H9 (cell line): Measurements from ENCODE around the gene CMTM8. TPM values are rescaled to one million over a fixed set of nuclear protein-coding genes. Genes with fewer than 3 reads are reported as not detected.

ENCODE experiments used
- DNase-seq: peaks from one replicate; pipeline ENCODE4 v3.0.0-alpha.2; 2017
- H2AFZ ChIP-seq: one replicate; pipeline ENCODE4 v1.6.1; 2013; ENCODE audit warnings: mild to moderate bottlenecking, low read length, control low read depth, moderate library complexity
- H2AK5ac ChIP-seq: 2 replicates; pipeline ENCODE4 v1.6.1; 2013; ENCODE audit warnings: low read length, control low read depth, mixed read lengths; ENCODE audit not compliant: insufficient read length
- H2BK120ac ChIP-seq: one replicate; pipeline ENCODE4 v1.6.1; 2013; ENCODE audit warnings: low read depth, mild to moderate bottlenecking, low read length, control low read depth, inconsistent platforms; ENCODE audit not compliant: poor library complexity, severe bottlenecking
- H2BK12ac ChIP-seq: 2 replicates; pipeline ENCODE4 v1.6.1; 2013; ENCODE audit warnings: low read length, control low read depth, mixed read lengths, low read depth; ENCODE audit not compliant: insufficient read length
- H2BK15ac ChIP-seq: 2 replicates; pipeline ENCODE4 v1.6.1; 2013; ENCODE audit warnings: low read depth, low read length, control low read depth
- H2BK20ac ChIP-seq: one replicate; pipeline ENCODE4 v1.6.1; 2013; ENCODE audit warnings: low read depth, mild to moderate bottlenecking, low read length, control low read depth, inconsistent platforms; ENCODE audit not compliant: poor library complexity, severe bottlenecking
- H2BK5ac ChIP-seq: 2 replicates; pipeline ENCODE4 v1.6.1; 2013; ENCODE audit warnings: low read length, control low read depth, mixed read lengths; ENCODE audit not compliant: insufficient read length
- H3K14ac ChIP-seq: 2 replicates; pipeline ENCODE4 v1.6.1; 2013; ENCODE audit warnings: low read length, control low read depth; ENCODE audit not compliant: insufficient read depth
- H3K18ac ChIP-seq: 2 replicates; pipeline ENCODE4 v1.6.1; 2013; ENCODE audit warnings: low read depth, mild to moderate bottlenecking, mixed read lengths, low read length, control low read depth; ENCODE audit not compliant: insufficient read length
- H3K23ac ChIP-seq: 2 replicates; pipeline ENCODE4 v1.6.1; 2013; ENCODE audit warnings: low read length, control low read depth, mixed read lengths, low read depth; ENCODE audit not compliant: insufficient read length
- H3K23me2 ChIP-seq: 2 replicates; pipeline ENCODE4 v1.6.1; 2013; ENCODE audit warnings: low read depth, mild to moderate bottlenecking, mixed read lengths, low read length, control low read depth; ENCODE audit not compliant: insufficient read length, poor library complexity, severe bottlenecking
- H3K27ac ChIP-seq: 2 replicates; pipeline ENCODE4 v1.5.1; 2013; ENCODE audit warnings: low read length, control low read depth, mixed read lengths, low read depth; ENCODE audit not compliant: insufficient read length
- H3K27me3 ChIP-seq: 2 replicates; pipeline ENCODE4 v1.6.1; 2013; ENCODE audit warnings: low read length, control low read depth, inconsistent platforms; ENCODE audit not compliant: insufficient read depth
- H3K4ac ChIP-seq: 2 replicates; pipeline ENCODE4 v1.6.1; 2013; ENCODE audit warnings: low read depth, mild to moderate bottlenecking, control low read depth, inconsistent platforms, low read length, moderate library complexity
- H3K4me1 ChIP-seq: 2 replicates; pipeline ENCODE4 v1.6.1; 2013; ENCODE audit warnings: low read length, control low read depth, inconsistent platforms; ENCODE audit not compliant: insufficient read depth
- H3K4me2 ChIP-seq: 2 replicates; pipeline ENCODE4 v1.6.1; 2013; ENCODE audit warnings: low read length, control low read depth, mixed read lengths; ENCODE audit not compliant: insufficient read length, insufficient read depth
- H3K56ac ChIP-seq: 2 replicates; pipeline ENCODE4 v1.6.1; 2013; ENCODE audit warnings: low read depth, mild to moderate bottlenecking, mixed read lengths, low read length, control low read depth; ENCODE audit not compliant: insufficient read length
- H3K79me1 ChIP-seq: 2 replicates; pipeline ENCODE4 v1.6.1; 2013; ENCODE audit warnings: low read depth, mild to moderate bottlenecking, moderate library complexity, low read length, control low read depth, inconsistent platforms; ENCODE audit not compliant: insufficient read depth, poor library complexity, severe bottlenecking
- H3K79me2 ChIP-seq: 2 replicates; pipeline ENCODE4 v1.6.1; 2013; ENCODE audit warnings: low read length, control low read depth, inconsistent platforms; ENCODE audit not compliant: insufficient read depth
- H3K9ac ChIP-seq: 2 replicates; pipeline ENCODE4 v1.6.1; 2013; ENCODE audit warnings: low read length, control low read depth, mixed read lengths; ENCODE audit not compliant: insufficient read length; ENCODE audit errors: extremely low read depth
- H3K9me3 ChIP-seq: one replicate; pipeline ENCODE4 v1.6.1; 2013; ENCODE audit warnings: low read depth, low read length, inconsistent platforms; ENCODE audit not compliant: control insufficient read depth
- H3T11ph ChIP-seq: one replicate; pipeline ENCODE4 v1.6.1; 2013; ENCODE audit warnings: mild to moderate bottlenecking, low read length, control low read depth, inconsistent platforms
- H4K20me1 ChIP-seq: one replicate; pipeline ENCODE4 v1.6.1; 2013; ENCODE audit not compliant: control insufficient read depth, insufficient read length, insufficient read depth
- H4K5ac ChIP-seq: 2 replicates; pipeline ENCODE4 v1.6.1; 2013; ENCODE audit warnings: low read depth, mild to moderate bottlenecking, mixed read lengths, low read length, control low read depth; ENCODE audit not compliant: insufficient read length
- H4K8ac ChIP-seq: replicated peaks from 2 replicates; pipeline ENCODE4 v1.6.1; 2013; ENCODE audit warnings: low read length, control low read depth, mixed read lengths, low read depth; ENCODE audit not compliant: insufficient read length
- H4K91ac ChIP-seq: 2 replicates; pipeline ENCODE4 v1.6.1; 2013; ENCODE audit warnings: low read depth, mild to moderate bottlenecking, moderate library complexity, mixed read lengths, low read length, control low read depth; ENCODE audit not compliant: insufficient read length
- H3K27ac Mint-ChIP-seq, 3 experiments: 2 replicates in 2 of 3; 3 replicates in 1 of 3; pipeline ENCODE4 v1.8.0; 2020 to 2021; ENCODE audit warnings: mixed read lengths in 3 of 3, mild to moderate bottlenecking in 1 of 3, moderate library complexity in 1 of 3
- H3K27me3 Mint-ChIP-seq: 2 replicates; pipeline ENCODE4 v1.8.0; 2021; ENCODE audit warnings: low read depth, mild to moderate bottlenecking, moderate library complexity, mixed read lengths
- H3K36me3 Mint-ChIP-seq, 3 experiments: 2 replicates in 2 of 3; 3 replicates in 1 of 3; pipeline ENCODE4 v1.8.0; 2020 to 2021; ENCODE audit warnings: low read depth in 3 of 3, mixed read lengths in 3 of 3; ENCODE audit not compliant: insufficient read depth in 1 of 3
- H3K4me1 Mint-ChIP-seq, 2 experiments: 2 replicates each; pipeline ENCODE4 v1.8.0; 2020; ENCODE audit warnings: mixed read lengths in 2 of 2
- H3K4me3 Mint-ChIP-seq, 2 experiments: 2 replicates in 1 of 2; 3 replicates in 1 of 2; pipeline ENCODE4 v1.8.0; 2020 to 2021; ENCODE audit warnings: mild to moderate bottlenecking in 2 of 2, mixed read lengths in 2 of 2, moderate library complexity in 1 of 2
- H3K9me3 Mint-ChIP-seq, 2 experiments: 2 replicates in 1 of 2; 3 replicates in 1 of 2; pipeline ENCODE4 v1.8.0; 2020; ENCODE audit warnings: mild to moderate bottlenecking in 2 of 2, mixed read lengths in 2 of 2, moderate library complexity in 1 of 2
- CTCF ChIP-seq: fragments of 200-600 bp; sonication (generic); conservative IDR thresholded peaks from 3 replicates; pipeline ENCODE4 v1.8.0; 2021; ENCODE audit warnings: antibody characterized with exemption, mild to moderate bottlenecking
- WGBS: extraction: QIAGEN DNeasy Blood & Tissue Kit; methylation state at CpG from one replicate; pipeline ENCODE4 v1.1.7; 2013; ENCODE audit warnings: missing lambda C conversion rate, low lambda C conversion rate, mixed read lengths; ENCODE audit not compliant: insufficient read length; ENCODE audit errors: extremely low coverage; 5-methylcytosine and 5-hydroxymethylcytosine counted together
- total RNA-seq: library from RNA; stranded (reverse); gene quantifications from 2 replicates; pipeline ENCODE4 v1.2.1, GENCODE V29; 2021

Gene CMTM8
- total RNA-seq, 1 experiment from 2014 or later, result 4.0 TPM

DNA sequence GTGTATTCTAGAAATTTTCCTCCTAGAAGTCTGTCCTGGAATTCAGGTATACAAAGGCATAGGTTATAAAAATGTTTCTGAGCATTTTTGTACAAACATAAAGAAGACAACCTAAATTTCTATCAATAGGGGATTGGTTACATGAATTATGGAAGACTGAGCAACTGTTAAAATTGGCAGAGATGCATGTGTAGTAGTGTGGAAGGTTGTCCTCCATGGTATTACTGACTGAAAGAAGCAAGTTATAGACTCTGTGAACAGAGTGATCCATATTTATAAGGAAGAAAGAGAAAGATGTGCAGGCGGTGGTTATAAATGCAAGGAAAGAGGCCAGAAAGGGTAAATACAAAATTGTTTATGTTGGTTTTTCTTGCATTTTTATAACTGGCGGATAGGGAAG lies 114.9 kb downstream of the CMTM8 start:
- no peak overlapping the region for H3K56ac ChIP-seq
- H2AFZ ChIP-seq, result no peak overlapping the region
- no peaks in the 10 kb centered on the region for H3K23me2 ChIP-seq
- H3K27ac Mint-ChIP-seq, result no peak overlapping the region
- H2BK20ac ChIP-seq, result no peak overlapping the region
- H2AK5ac ChIP-seq, result no peak overlapping the region
- peaks cover 5% of the 10 kb centered on the region for H3K4me1 ChIP-seq
- H4K5ac ChIP-seq, result no peak overlapping the region
- no peak overlapping the region for H2BK120ac ChIP-seq
- no peaks in the 10 kb centered on the region for H3K79me1 ChIP-seq
- H3K9me3 Mint-ChIP-seq, result no peaks in the 10 kb centered on the region
- H3K79me2 ChIP-seq, result no peaks in the 10 kb centered on the region
- H2BK15ac ChIP-seq, result no peak overlapping the region
- H3K36me3 Mint-ChIP-seq, result no peaks in the 10 kb centered on the region; a peak in 1 of 7 replicates
- no peak overlapping the region for H3K4me3 Mint-ChIP-seq
- no peak for TF ChIP-seq CTCF
- no CpG with 5 or more reads among the region's 2 CpGs for WGBS
- no peaks in the 10 kb centered on the region for H3K9me3 ChIP-seq
- H2BK5ac ChIP-seq, result no peak overlapping the region
- no peak overlapping the region for H3K23ac ChIP-seq
- H4K91ac ChIP-seq, result no peak overlapping the region
- no peak overlapping the region for H2BK12ac ChIP-seq
- no peaks in the 10 kb centered on the region for H4K20me1 ChIP-seq
- no peak overlapping the region for H3K4ac ChIP-seq
- H3K14ac ChIP-seq, result no peak overlapping the region
- H3K18ac ChIP-seq, result no peak overlapping the region
- DNase-seq, result no peak
- no peaks in the 10 kb centered on the region for H3K27me3 ChIP-seq
- H3K27me3 Mint-ChIP-seq, result no peaks in the 10 kb centered on the region
- peaks cover 24 to 25% of the 10 kb centered on the region in 2 experiments for H3K4me1 Mint-ChIP-seq
- no peak overlapping the region for H3T11ph ChIP-seq
- H3K4me2 ChIP-seq, result no peak overlapping the region
- no peak overlapping the region for H3K9ac ChIP-seq
- no peak overlapping the region for H3K27ac ChIP-seq
- no peak overlapping the region for H4K8ac ChIP-seq
